C1 segment of cervical spinal cord (tissue), 14 donors: ENCODE results near the gene NSFL1C.

ENCODE experiments used
- DNase-seq, 14 donors: peaks; one replicate each; lab custom pipeline; 2025; lab: John Stamatoyannopoulos, UW

The NSFL1C gene

DNA sequence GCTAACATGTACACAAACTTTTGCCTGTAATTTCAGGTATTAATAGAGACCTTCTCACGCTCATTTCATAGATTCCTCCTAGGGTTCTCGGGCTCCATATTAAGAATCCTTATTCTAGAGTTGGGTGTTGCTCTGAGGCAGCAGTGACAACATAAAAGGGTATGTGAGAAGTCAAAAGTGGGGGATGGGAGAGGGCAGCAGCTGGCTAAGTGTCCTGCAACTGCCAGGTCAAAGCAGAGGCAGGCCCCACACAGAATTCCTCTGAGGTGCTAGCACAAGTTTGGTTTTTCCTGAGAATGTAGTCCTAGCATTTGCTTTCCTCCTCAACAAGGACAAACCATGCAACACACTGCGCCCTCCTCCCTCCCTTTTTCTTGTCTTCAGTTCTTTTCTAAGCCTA lies 4.6 kb downstream of the NSFL1C start:
- DNase-seq, result no peak

DNA sequence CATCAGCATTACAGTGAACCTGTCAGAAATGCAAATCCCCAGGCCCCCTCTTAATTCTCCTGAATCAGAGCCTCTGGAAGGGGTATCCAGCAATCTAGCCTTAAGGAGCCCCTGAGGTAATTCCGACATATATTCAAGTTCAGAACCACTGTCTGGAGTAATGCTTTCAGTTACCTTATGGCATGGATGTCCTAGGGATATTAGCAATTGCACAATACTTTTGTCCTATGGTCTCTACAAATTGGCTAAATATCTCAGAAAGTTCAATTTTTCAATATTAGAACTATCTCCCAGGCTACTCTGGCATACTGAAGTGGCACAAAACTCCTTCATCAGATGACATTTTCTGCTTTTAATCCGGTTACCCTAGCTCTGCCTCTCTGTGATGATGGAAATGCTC lies 6.4 kb downstream of the NSFL1C start:
- DNase-seq, result no peak

DNA sequence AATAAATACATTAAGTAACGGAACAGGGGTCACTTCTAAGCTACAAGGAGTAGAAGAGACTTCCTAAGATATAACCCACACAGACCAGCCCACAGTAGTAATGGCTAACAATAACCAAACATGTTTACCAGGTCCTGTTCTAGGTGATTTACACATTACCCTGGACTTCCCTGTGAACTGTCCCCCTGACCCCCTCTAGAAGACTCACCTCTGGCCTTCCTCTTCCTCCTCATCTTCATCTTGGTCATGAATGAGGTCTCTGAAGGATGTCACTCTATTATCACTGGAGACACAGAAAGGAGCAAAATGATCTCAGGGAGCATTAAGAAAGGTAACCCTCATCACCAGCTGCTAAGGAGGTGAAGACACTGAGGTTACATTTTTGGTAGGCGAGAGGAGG lies 8.7 kb downstream of the NSFL1C start:
- DNase-seq, result no peak

DNA sequence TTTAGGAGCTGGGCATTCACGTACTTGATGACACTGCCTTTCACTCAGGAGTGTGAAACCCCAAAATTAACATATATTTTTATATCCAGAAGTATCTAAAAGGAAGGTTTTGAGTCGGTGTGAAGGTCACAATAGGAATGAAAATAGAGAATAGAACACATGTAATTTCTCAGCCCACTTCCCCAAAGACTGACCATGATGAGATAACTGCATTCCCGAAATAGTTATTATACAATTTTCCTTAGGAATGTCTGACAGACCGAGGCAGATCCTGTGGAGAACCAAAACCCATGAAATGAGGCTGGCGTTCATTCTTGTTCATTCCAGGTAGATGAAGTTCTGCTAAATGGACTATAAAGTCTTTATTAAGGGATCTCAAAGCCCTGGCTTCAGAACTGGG lies 10.3 kb downstream of the NSFL1C start:
- no peak for DNase-seq

DNA sequence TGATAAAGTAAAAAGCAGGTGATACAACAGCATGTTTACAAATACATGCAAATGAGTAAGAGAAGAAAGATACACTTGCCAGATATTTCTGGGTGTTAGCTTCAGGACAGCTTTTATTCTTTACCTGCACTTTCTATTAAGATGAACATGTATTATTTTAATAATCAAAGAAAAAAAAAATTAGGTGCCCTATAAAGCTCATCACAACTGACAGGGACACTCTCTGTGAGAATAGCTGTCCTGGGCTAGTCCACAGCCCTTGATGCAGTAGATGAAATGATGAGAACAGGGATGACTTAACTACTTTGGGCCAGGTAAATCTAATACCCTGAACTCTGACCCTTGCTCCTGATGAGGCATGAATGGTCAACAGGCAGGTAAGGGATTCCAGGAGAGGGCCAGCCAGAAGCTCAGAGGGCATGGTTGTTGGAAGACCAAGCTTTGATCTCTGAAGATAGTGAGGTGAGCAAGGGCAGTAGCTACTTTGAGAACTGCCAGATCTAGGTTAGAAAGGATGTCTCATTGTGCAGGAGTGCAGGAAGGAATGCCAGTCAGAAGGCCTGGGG lies 15.6 kb downstream of the NSFL1C start:
- no peak for DNase-seq

DNA sequence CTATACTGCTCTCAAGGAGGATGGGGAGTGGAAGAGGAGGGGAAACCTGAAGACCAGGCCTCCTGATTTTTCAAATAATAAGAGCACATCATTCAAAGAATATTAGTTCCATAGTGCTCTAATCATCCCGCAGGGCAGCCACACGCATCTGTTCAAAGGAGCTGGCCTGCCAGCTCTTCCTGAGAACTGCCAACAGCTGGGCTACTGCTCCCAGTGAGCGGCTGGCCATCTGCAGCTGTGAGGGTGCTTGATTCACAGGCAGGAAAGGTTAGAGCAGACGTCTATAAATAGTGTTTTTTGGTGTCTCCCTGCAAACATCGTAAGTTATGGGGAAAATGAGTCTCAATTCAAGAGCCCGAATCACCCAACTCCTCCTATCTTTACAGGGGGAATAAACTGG lies 17.3 kb downstream of the NSFL1C start:
- DNase-seq, result no peak

DNA sequence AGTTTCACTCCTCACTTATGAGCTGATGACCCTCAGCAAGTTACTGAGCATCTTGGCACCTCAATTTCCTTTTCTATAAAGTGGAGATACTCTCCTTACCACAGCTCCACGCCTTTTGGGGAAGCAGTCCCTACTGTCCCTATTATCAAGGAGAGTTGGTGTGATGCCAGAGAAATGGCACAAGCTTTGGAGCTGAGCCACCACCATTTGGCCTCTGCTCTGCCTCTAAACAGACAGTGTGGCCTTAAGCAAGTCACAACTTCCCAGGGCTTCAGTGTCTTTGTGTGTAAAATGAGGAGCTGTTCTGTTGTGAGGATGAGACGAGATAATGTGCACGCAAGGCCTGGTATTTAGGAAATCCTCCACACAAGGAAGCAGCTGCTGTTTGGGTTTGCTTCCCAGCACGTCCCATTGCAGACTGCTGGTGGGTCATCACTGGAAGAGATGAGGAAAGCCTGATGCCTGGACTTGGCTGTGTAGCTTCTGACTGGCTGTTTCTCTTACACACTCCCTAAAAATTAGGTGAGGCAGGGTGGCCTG lies 18.5 kb downstream of the NSFL1C start:
- DNase-seq, result no peak

DNA sequence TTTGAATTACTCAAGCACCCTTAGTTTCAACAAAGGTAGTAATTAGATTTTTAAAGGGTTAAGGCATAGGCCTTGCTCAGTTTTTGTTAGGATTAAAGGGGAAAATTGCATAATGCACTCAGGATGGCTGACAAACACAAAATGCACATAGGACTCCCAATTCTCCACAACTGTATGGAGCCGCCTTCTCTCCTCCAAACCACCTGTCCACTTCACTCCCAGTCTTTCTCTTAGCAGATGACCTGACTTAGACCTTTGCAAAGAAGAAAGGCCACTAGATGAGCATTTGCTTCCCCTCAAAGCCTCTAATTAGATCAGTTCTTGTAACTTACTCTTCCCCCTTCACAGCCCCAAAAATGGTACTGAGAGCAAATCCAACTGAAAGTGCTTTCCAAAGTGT lies 20.1 kb downstream of the NSFL1C start:
- no peak for DNase-seq

DNA sequence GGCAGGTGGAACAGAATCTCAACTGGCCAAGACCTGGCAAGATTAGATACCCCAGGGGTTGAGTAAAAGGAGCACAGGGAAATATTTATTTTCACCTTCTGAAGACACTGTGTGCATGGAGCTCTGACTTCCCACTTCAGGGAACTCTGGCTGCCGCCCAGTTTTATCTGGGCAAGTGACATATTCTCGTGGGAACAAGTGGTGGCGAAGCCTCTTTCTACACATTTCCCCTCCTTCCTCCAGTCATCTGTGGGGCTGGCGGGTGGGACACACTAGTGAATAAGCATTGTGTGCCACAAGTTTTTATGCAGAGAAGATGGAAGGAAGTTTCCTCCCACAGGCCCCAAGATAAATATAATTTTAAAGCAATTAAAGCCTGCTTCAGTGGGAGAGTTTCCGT lies 23.6 kb downstream of the NSFL1C start:
- no peak for DNase-seq

DNA sequence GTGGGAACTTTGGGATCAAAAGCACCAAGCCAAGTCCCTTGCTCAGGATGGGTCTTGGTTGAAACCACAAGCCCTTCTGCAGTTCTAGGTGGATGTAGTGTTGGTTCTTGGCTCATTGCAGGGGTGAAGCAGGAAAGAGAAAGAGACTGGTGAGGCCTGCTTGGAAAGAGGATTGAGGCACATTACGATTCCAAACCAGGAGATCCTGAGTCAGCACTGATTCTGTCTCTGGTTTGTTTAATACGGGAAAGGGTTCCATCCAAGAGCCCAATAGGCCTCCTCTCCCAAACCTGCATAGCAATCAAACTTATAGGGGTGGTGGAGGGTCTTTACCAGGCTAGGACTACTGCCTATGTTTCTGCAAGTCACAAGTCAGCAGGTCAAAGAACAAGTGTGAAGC lies 24.3 kb downstream of the NSFL1C start:
- DNase-seq, result no peak

DNA sequence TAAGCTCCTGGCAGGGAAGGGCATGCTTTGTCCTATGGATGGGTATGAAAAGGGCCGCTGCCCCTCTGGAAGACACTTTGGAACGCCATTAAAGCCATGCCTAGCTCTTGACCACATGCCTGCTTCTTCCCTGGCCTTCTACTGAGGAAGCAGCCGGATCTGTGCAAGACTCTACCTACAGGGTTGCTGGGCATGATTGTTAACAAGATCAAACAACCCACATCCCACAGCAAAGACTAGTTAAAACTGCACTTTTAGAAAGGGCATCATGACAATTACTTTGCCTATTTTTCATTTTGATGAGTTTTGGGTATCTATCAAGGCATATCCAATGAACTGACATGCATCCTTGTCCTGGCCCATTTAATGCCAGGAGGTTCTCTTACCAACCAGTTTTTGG lies 25.5 kb downstream of the NSFL1C start:
- DNase-seq, result no peak

DNA sequence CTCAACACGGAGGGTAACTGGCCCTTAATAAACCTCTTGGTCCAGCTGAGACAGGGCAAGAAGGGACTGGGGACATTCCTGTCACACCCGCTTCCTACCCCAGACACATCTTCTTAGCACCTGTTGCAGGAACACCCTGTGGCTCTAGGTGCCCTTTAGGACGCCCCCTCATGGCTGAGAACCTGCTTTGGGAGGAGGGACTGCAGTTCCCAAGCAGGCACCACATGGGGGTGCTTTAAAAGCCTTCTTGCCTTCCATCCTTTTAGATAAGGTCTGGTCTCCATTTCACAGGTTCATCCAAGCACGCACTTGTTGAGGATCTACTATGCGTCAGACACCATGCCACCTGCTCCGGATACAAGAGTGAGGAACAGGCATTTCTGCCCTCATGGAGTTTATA lies 26.6 kb downstream of the NSFL1C start:
- no peak for DNase-seq

DNA sequence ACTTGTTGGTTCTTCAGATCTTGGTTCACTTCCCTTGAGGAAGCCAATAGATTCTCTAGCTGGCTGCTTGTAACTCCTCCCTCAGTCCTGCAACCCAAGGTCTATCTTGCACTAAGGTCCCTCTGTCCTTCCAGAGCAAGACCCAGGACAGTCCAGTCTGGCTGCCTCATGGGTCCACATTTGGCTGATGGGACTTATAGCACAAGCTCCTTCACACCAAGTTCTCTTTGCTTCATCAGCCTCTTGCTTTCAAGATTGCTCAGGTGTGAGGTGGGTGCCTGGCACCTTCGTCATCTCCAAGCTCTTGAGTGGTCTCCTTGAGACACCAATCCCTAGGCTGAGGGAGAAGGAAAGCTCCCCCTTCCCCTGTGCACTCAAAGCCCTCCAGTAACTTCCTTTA lies 28.3 kb downstream of the NSFL1C start:
- no peak for DNase-seq

DNA sequence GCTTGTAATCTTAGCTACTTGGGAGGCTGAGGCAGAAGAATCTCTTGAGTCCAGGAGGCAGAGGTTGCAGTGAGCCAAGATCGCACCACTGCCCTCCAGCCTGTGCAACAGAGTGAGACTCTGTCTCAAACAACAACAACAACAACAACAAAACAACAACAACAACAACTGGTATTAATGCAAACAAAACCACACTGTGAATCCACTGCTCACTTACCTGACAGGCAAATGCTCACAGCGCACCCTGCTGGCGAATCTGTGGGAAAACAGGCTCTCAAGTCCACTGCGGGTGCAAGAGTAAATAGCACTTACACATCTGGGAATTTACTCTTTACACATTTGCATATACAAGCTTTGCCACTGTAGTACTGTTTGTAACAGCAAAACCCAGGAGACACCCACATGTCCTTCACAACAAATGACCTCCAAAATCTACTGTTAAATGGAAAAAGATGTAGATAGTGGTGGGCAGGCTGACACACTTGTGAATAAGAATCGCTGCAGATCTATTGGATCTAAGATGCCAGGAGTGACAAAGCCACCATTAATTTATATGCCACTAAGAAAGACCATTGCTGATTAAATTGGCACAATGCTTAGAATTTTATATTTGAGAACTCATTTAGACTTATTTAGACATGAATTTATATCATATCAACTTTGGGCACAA lies 29.3 kb downstream of the NSFL1C start:
- peak in 12 of 14 donors; percentile 3 to 72 (median 16) for DNase-seq

DNA sequence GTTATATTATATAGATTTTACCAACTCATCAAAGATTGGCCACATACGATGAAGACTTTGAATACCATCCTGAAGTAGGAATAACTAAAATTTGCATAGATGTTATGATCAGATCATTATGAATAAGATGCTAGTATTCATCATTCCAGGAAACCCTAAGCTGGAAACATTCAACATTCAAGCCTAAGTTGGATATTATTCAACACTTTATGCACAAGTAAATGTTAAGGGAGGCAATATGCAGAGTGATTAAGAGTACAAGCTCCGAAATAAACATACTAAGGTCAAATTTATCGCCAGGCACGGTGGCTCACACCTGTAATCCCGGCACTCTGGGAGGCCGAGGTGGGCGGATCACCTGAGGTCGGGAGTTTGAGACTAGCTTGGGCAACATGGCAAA lies 30.4 kb downstream of the NSFL1C start:
- no peak for DNase-seq

DNA sequence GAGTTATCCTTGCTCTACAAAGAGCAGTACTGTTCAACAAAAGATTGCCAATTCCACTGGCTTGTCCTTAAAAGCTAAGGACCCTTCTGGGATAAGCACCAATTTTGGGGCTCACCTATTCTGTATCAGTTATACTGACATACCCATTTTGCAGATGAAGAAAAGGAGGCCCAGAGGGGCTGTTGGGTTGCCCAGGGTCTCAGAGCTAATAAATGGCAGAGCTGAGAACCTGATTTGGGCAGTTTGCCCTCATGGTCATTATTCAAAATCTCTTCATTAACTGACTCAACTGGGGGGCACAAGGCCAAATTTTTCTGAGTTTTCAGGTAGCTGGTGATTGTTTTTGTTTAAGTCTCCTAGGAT lies 31.3 kb downstream of the NSFL1C start:
- no peak for DNase-seq

DNA sequence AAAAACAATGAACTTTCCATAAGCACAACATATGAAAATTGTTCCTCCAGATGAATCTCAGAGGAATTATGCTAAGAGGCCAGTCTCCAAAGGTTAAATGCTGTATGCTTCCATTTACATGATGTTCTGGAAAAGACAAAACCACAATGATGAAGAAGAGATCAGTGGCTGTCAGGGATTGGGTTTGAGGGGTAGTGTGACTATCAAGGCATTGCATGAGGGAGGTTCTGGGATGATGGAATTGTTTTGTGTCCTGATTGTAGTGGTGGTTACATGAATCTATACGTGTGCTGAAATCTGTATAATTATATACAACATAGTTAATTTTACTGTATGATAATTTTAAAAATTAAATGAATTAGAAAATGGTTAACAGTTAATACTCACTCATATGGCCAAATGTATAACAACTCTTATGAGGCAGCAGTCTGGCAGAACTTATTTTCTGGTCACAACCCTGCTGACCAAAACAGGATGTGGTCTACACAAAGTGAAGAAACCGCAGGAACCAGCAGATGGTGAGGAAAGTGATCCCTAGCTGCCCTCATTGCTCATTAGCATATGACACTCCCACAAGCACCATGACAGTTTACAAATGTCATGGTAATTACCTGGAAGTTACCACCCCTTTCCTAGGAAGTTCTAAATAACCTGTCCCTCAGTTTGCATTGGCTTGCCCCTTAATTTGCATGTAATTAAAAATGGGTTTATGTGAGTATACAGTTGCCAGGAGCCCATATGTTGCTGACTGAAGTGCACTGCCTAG lies 31.9 kb downstream of the NSFL1C start:
- no peak for DNase-seq

DNA sequence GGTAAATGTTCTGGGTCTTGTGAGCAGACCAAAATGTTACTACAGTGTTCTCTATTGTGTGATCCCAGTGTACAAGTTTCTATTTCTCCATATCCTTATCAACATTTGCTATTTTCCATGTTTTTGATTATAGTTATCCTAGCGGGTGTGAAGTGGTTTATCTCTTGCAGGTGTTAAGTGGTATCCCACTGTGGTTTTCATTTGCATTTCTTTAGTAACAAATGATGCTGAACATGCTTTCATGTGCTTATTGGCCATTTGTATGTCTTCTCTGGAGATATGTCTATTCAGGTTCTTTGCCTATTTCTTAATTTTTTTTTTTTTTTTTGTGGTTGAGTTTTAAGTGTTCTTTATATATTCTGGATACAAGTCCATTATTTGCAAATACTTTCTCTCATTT lies 35.5 kb downstream of the NSFL1C start:
- DNase-seq, result no peak

DNA sequence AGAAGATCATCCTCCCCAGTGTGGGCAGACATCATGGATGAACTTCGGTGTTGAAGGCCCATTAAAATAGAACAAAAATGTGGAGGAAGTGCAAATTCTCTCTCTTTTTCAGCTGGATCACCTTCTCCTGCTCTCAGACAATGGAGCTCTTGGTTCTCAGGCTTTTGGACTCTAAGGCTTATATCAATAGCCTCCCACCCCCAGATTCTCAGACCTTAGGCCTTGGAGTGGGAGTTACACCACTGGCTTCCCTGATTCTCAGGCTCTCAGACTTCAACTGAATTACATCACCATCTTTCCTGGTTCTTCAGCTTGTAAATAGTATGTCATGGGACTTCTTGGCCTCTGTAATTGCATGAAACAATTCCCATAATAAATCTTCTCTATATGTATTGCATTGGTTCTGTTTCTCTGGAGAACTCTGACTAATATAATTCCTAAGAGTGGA lies 36.6 kb downstream of the NSFL1C start:
- DNase-seq, result no peak

DNA sequence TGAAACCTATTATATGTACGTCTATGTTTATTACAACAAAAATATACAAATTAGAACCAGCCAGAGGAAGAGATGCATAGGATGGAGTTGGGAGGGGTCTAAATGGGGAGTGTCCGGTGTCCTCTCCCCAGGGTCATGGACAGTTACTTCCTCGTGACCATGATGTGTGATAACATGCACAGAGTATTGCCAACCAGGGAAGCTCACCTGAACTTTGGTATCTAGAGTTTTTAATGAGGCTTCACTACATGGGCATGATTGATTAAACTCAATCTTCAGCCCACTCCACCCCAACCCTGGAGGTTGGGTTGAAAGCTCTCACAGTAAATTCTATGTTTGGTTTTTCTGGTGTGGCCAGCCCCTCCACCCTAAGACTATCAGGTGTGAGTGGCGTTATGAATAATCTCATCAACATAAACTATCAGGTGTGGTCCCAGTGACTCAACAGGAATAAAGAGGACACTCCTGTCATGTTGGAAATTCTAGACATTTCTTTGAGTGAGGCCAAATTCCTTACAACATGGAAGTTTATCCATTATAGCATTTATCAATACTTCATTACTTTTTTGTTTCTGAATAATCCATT lies 37.4 kb downstream of the NSFL1C start:
- no peak for DNase-seq

DNA sequence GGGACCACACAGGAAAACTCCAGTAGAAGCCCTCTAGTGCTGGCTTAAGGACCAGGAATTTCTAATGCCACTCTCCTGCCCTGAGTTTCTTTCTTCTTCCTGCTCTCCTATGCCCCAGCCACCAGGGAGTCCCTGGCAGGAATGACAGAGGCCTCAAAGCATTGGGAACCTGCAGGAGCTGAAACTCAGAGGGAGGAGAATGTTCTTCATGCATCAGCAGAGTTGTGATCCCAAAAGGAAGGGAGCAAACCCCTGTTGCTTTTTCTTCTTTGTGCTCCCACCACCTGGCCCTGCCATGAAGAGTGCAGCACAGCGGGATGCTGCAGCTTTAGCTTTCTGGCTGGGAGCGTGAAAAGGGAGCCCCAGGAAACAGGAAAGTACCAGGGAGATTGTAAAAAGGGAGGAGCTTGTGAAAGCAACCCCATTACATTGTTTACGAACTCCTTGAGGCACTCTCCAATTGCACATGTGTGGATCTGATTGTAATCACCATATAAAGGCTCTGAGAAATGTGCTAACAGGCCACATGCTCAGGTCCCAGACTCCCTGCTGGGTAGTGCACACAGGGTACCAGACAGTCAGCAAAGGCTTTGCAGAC lies 39.1 kb downstream of the NSFL1C start:
- no peak for DNase-seq

DNA sequence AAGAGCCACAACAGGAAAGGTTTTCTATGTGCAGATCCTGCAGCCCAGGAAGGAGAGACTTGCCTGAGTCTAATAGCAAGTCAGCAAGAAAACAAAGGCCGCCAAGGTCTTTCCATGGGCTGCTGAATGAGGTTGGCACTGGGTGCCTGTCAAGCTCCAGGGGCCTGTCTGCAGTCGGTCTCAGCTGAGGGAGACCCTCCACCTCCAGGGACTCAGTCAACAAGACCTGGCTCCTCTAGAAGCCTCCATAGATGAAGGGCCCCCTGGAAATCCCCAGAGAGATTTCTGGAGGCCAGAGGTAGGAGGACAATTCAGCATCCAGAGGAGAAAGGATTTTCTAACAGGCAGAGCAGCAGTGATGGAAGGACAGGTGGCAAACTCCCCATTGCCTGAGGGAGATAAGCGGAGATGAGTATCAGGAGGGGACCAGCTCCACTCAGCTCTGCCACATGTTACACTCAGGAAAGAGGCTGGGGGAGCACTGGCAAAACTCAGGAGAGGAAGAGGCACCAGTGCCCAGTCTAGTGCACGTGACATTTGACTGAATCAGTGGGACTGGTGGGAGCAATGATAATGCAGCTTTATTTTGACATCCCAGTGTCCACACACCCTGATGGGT lies 40.3 kb downstream of the NSFL1C start:
- no peak for DNase-seq
